GM03348 (cell line): ENCODE data around the gene ZNF776.
A peak's percentile ranks its signal among the peaks of the same experiment; 100 is the strongest.
"Not testable (repeated sequence)": the region's sequence is repeated elsewhere in the genome, so short reads cannot be mapped to it uniquely, and the experiment has no call there.

Experiments used
- DNase-seq: peaks from one replicate; pipeline ENCODE4 v3.0.0; 2012; ENCODE audit warnings: low spot score

Gene ZNF776

DNA sequence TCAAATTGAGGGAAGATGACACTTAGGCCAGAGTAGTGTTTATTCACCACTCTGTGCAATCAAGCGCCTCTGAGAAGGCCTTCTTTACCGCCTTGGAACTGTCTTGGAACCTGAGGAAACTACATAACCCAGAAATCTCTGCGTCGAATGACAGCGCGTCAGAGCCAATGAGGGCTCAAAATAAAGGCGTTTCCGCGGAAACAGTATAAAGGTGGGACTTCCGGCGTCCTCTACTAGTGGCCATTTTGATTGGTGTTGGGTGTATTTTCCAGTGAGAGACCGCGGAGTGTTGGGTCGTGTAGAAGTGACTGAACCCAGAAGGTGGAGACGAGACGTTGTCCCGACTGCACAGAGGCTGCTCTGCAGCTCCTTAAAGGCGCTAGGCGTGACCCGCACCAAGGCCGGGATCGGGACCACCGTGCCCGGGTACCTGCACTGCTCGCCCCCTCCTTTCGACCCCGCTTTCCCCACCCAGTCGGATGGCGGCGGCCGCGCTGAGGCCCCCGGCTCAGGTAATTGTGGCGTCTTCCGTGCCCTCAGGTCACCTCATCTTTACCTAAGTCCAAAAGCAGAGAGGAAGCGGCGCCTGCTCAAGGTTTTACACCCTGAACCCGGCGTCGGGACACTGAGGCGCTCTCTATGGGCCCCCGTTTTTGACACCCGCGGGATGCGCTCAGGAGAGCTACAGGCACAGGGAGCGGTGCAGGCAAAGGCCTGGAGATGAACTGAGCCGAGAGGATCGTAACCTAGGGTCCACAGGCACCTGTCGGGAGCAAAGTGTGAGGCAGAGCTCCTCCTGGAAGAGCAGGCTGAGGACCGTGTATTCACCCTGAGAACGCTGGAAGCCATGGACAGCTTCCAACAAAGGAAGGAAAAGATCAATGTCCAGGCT is at the start of gene ZNF776:
TSS of gene ZNF776 (plus strand) at position 236 of the 892 bp plus-strand sequence. CDS start at position 480, 244 bp downstream.
- DNase-seq = peak; percentile 94

DNA sequence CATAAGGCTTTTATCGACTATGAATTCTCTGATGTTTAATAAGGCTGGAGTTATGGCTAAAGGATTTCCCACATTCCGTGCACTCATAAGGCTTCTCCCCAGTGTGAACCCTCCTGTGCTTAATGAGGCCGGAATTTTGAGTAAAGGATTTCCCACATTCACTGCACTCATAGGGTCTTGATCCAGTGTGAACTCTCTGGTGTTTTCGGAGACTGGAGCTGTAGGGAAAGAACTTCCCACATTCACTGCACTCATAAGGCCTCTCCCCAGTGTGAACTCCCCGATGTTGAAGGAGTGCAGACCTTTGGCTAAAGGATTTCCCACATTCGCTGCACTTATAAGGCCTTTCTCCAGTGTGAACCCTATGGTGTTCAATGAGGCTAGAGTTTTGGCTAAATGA is 45.0 kb upstream of the ZNF776 start:
- DNase-seq = no peak

DNA sequence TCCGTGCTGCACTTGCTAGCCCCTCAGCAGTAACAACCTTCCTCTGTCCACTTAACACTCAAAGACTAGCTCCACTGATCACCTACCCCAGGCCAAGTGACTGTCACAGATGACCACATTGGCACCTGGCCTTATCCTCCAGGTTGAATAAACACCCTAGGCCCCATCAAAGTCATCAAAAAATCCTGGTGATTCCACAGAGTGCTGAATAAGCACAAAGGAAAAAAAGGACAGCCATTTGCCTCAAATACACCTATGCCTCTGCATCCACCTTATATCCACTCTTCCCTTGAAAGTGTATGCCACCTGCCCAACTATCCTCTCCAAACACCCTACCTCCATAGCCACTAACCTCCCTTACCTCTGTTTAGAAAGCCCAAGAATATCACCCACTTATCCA is 40.3 kb upstream of the ZNF776 start:
- no peak for DNase-seq

DNA sequence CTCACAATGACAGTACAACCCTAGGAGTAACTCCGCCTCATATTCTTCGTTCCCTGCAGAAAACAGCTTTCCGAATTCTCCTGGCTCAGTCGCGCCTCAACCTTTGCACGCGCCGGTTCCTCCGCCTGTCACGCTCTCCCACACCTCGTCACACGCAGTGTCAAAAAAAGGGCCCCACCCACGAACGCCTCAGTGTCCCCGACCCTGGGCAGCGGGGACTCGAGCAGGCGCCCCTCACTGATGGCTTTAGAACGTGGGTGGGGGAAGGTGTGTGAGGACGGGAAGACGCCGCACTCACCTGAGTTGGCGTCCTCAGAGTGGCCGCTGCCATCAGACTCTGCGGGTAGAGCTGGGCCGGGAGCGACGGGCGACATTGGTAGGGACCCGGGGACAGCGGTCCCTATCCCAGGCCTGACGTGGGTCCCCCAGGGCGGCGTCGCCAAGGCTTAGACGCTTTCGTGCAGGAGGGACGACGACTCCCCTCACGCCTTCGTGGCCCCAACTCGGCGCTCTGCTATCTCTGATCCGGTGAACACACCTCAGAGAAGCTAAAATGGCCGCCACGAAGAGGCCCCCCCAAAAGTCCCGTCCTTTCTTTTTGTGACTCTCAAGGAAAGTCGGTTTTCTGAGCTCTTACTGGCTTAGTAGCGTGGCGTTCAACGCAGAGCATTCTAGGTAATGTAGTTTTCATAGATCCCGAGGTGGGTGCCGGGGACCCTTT is 37.8 kb upstream of the ZNF776 start, which contains the start of gene ZNF154:
TSS of gene ZNF154 (minus strand) at position 564 of the 721 bp plus-strand sequence. CDS start at position 331, 233 bp downstream.
- DNase-seq = peak; percentile 82

DNA sequence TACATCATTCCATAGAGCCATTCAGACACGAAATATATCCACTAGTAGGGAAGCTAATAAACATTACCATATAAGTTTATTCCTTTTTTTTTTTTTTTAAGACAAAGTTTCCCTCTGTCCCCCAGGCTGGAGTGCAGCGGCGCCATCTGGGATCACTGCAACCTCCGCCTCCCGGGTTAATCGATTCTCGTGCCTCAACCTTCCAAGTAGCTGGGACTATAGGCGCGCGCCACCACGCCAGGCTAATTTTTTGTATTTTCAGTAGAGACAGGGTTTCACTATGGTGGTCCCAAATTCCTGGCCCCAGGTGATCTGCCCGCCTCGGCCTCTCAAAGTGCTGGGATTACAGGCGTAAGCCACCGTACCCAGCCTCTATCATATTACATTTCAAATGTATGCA is 37.0 kb upstream of the ZNF776 start:
- no peak for DNase-seq

DNA sequence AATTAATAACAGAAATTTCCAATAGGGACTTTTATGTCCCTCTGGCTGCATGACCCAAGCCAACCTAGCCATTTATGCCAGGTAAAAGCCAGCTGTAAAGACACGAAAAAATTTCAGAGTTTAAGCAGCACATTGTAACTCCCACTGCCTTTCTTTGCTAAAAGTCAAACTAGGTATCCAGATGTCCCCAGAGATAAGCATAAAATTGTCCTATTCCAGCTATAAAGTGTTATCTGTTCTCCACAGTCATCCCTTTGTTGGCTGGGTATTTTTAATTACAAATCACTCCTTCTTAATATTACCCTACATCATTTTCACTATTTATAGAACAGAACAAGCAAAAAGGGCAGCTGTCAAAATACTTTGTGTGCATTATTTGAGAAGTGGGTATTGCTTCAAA is 34.4 kb upstream of the ZNF776 start:
- DNase-seq = no peak

DNA sequence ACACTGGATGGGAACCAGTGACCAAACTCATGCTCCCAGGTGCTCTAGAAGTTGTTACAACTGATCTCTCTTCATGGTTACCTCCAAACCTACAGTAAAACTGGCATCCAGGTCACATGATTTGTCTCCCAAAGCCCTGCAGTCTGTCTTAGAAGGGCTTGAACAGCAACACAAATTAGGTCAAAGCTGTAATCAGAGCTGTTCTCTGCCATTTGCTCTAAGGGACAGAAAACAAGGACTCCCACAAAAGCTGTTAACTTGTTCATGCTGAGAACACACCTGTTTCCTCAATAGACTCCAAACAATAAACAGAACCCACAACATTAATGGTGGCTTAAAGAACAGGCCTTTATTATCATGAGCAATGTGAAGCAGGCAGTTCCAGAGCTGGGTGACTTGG is 27.2 kb upstream of the ZNF776 start:
- no peak for DNase-seq

DNA sequence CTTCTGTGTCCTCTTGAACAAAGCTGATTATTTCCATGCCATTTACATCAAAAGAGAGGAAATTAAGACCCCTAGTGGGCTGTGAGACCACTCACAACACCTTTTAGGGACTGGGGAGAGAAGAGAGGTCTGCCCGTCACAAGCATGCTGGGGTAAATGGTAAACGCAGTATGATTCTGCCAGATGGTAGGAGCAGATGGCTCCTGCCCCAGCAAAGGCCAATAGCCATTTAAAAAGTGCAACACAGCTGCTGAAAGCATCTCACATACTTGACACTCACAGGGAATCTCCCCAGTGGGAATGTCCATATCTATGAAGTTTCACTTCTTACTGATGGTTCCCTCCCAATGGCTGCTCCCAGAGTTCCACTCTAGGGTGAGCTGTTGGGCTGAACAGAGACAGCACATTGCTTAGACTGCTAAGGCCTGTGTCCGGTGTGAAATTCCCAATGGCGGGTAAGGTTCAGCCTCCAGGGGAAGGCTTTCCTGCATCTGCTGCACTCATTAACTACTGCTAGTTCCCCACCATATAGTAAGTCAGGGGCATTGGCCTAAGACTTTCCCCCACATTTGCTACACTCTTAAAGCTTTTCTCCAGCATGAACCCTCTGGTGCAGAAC is 26.6 kb upstream of the ZNF776 start:
- DNase-seq = no peak

DNA sequence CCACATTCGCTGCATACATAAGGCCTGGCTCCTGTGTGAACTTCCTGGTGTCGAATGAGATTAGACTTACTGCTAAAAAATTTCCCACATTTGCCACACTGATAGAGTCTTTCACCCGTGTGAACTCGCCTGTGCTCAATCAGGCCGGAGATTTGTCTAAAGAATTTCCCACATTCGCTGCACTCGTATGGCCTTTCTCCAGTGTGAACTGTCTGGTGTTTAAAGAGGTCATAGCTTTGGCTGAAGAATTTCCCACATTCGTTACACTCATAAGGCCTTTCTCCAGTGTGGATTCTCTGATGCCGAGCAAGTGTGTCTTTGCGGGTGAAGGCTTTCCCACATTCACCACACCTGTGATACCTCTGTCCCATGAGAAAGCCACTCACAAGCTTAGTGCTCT is 25.7 kb upstream of the ZNF776 start:
- DNase-seq = no peak

DNA sequence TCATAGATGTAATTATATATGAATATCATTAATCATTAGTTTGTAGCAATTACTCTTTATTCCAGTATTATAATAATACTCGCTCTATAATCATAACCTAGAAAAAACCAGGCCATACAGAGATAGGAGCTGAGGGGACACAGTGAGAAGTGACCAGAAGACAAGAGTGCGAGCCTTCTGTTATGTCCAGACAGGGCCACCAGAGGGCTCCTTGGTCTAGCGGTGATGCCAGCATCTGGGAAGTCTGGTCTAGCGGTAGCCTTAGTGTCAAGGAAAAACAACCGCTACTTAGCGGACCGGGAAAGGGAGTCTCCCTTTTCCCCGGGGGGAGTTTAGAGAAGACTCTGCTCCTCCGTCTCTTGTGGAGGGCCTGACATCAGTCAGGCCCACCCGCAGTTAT is 8.3 kb upstream of the ZNF776 start:
- DNase-seq = peak; percentile 31

DNA sequence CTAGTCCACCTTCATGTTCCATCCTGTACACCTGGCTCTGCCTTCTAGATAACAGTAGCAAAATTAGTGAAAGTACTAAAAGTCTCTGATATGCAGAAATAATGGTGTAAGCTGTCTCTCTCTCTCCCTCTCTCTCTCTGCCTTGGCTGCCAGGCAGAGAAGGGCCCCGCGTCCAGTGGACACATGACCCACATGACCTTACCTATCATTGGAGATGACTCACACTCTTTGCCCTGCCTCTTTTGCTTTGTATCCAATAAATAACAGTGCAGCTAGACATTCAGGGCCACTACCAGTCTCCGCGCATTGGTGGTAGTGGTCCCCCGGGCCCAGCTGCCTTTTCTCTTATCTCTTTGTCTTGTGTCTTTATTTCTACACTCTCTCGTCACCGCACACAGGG is 7.8 kb upstream of the ZNF776 start:
- DNase-seq = not testable (repeated sequence)

DNA sequence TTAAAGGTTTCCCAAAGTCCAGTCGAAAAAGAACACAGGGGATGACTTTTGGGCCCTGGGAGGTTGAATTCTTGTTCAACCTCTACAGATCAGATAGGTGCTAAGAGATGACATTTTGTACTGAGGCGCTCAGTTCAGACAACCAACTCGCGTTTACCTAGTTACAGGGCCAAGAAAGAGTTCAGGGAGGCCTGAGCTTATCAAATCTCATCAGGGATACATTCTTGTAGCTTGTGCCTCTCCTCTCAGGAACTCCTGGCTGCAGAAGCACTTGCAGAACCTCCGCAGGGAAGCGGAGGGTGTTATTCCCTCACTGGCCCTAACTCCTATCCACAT is 825 bp downstream of the ZNF776 start:
- DNase-seq = no peak

DNA sequence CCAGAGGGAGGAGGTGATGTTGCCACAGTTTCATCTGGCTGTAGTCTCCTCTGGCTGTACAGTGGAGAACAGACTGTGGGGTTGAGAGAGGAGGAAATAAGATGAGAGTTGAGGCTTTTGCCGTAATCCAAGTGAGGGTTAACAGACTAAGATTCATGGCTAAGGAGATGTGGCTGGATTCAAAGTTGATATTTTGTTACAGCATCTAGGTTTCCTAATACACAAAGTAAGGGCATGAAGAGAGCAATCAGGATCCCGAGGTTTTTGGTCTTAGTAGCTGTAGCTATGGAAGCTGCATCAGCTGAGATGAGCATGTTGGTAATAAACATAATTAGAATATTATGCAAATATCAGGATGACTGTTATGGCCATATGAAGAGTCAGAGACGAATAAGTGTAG is 1.4 kb downstream of the ZNF776 start:
- DNase-seq = no peak

DNA sequence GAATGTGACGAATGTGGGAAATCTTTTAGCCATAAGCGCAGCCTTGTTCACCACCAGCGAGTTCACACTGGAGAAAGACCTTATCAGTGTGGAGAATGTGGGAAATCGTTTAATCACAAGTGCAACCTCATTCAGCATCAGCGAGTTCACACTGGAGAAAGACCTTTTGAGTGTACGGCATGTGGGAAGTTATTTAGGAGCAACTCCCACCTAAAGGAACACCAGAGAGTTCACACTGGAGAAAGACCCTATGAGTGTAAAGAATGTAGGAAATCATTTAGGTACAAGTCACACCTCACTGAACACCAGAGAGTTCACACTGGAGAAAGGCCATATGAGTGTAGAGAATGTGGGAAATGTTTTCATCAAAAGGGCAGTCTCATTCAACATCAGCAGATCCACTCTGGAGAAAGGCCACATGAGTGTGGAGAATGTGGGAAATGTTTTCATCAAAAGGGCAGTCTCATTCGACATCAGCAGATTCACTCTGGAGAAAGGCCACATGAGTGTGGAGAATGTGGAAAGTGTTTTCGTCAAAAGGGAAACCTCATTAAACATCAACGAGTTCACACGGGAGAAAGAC is 7.6 kb downstream of the ZNF776 start:
- no peak for DNase-seq

DNA sequence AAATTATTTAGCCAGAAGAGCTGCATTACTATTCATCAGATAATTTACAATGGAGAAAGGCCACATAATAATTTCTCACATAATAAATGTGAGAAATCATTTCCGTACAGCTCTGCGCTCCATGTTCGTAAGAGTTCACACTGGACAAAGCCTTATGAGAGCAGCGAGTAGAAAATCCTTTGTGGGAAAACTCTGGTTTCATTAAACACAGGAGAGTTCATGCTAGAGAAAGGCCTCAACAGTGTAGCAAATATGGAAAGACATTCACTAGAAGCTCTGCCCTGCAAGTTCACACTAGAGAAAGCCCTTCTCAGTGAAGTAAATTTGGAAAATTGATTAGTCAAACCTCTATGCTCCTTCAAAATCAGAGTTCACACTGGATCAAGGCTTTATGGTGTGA is 8.4 kb downstream of the ZNF776 start:
- no peak for DNase-seq

DNA sequence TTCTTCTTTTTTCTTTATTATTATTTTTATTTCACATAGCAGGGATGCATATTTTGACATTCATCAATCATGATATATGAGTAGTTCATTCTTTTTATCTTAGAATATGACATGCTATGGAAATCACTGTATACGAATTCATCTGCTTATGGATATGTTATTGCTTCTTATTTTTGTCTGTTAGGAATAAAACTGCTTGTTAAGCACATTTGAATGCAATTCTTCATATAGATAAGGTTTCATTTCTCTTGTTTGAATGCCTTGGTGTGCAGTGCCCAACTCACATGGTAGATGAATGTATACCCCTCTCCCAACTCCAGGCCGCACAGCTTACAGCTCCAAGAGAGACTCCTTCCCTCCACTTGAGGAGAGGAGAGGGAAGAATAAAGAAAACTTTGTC is 11.3 kb downstream of the ZNF776 start:
- DNase-seq = no peak

DNA sequence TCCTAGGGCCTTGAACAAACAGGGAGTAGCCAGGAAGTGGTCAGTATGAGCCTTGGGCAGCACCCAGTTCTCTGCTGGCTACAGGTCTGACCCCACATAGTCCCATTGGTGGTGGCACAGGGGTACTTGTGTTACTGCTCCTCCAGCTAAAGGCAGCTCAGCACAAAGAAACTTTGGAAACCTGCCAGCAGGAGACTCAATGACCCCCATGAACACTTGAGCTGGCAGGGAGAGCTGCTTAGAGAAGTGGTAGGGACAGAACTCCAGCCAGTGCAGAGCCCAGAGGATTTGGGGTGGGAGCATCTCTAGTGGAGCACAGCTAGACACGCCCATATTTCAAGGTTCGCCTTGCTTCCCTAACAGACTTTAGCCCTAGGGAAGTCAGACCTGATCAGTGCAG is 12.5 kb downstream of the ZNF776 start:
- no peak for DNase-seq

DNA sequence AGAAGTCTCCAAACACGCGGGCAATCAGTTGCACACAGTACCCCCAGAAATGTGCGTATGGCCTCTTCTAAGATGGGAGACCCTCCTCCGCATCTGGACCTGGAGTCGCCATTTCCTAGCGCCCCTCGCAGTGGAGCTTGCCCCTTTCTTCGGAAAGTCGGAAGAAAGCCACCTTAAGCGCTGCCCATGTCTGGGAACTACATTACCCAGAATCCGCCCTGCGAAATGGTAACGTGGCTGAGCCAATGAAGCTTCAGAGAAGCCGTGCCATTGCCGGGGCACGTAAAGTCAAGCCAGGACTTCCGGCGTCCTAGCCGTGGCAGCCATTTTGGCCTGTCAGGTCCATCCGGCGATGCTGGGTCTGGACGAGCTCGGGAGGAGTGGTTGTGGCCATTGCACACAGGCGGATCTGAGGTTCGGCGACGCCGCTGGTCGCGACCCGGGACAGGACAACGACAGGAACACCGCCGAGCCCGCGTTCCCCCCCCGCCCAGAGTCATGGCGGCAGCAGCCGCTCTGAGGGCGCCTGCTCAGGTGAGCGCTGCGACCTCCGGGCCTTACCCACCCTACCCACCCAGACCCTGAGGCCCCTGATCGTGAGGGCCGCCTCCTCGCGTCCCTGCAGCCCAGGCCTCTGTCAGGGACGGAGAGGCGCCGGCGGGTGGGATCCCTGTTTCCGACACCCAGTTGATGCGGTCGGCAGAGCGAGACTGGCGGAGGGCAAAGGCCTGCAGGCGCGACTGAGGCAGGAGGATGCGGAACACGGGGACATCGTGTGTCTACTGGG is 22.9 kb downstream of the ZNF776 start, which contains the start of gene ZNF586:
TSS of gene ZNF586 (plus strand) at position 332 of the 787 bp plus-strand sequence. CDS start at position 499, 167 bp downstream.
- peak; percentile 97 for DNase-seq

DNA sequence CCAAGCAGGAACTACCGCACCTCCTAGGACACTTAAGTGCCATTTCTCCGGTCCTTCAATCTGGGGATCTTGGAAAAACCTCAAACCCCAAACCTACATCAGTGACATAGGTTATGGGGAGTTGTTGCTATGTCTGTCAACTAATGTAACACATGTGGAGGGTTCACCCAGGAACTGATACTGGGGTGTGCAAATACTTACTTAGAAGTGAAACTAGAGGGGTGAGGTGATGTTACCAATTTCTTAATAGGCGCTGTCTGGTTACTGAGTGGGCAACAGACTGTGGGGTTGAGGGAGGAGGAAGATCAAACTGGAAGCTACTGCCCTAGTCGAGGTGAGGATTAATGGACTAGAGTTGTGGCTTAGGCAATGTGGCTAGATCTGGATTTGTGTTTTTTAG is 24.8 kb downstream of the ZNF776 start:
- no peak for DNase-seq

DNA sequence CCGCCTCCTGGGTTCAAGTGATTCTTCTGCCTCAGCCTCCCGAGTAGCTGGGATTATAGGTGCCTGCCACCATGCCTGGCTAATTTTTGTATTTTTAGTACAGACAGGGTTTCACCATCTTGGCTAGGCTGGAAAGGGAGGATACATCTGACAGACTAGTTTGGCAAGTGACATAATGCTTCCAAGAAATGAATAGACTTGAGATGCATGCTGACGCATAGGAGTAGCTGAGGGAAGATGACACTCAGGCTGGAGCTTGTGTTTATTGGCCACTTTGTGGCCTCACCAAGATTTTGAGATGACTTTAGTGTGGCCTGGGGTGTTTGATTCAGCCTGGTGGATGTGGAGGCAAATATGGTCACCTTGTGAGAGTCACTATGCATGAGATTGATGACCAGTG is 26.9 kb downstream of the ZNF776 start:
- DNase-seq = no peak

DNA sequence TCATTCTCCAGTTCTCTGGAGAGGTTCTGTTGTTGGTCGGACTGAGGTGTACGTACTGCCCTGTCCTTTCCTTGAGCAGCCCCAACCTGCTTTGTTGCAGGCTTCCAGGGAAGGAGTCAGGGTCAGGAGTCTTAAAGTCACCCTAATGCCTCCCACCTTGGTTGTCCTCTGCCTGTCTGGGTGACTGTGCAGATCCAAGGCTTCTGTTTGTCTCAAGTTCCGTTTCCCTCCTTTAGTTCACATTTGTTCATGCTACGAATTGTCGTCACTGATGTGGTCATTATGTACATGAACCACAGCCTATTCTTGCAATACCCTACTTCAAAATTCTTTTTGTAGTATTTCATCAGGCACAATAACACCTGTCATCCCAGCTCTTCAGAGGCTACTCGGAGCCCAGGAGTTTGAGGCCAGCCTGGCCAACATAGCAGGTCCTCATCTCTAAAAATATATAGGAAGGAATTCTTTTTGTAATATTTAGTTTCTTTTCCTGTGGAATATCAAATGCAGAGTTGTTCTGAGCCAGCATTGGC is 30.2 kb downstream of the ZNF776 start:
- no peak for DNase-seq
